Measurements from ENCODE around the gene SVOP.

DNA sequence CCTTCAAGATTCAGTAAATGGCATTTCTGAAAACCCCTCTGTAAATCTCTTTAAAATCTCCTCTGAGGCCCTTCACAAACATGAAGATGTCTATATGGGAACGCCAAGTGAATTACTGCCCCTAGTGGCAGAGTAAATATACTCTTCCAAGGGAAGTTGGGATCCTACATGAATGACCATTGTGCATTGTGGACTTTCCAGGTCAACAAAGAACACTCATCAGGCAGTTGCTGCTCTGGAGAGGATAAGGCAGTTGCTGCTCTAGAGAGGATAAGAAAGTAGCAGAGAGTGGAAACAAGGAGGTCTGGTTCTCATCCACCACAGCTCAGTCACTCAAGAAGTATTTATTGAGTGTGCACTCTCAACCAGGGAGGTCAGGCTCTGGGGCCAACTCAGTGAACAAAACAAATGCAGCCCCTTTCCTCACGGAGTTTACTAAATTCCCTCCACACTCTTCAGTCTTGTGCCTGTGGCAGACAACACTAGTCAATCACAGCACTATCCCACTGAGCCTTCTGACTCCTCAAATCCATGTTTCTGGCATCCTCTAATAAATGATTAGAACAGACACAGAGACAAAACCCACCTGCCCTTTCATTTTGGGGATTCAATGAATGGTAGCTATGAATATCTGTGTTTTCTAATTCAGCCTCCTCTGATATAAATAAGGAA is 52.9 kb downstream of the SVOP start:
- TF ChIP-seq, protein P1, sequence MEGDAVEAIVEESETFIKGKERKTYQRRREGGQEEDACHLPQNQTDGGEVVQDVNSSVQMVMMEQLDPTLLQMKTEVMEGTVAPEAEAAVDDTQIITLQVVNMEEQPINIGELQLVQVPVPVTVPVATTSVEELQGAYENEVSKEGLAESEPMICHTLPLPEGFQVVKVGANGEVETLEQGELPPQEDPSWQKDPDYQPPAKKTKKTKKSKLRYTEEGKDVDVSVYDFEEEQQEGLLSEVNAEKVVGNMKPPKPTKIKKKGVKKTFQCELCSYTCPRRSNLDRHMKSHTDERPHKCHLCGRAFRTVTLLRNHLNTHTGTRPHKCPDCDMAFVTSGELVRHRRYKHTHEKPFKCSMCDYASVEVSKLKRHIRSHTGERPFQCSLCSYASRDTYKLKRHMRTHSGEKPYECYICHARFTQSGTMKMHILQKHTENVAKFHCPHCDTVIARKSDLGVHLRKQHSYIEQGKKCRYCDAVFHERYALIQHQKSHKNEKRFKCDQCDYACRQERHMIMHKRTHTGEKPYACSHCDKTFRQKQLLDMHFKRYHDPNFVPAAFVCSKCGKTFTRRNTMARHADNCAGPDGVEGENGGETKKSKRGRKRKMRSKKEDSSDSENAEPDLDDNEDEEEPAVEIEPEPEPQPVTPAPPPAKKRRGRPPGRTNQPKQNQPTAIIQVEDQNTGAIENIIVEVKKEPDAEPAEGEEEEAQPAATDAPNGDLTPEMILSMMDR (IDR thresholded peaks at IDR 0.05) = peak in 3 of 4 donors; percentile 39 to 50 (median 42)
- no peak for TF ChIP-seq POLR2A (IDR thresholded peaks at IDR 0.05)
